Left lung (tissue), 10 donors: Measurements from ENCODE around the gene ABHD12B. TPM values are rescaled to one million over a fixed set of nuclear protein-coding genes. Genes with fewer than 3 reads are reported as not detected.

Experiments
- ATAC-seq: fragments of 200-7000 bp; cut with Tn5 transposase; one replicate; pipeline ENCODE4 v1.9.1; 2020; ENCODE audit warnings: moderate library complexity
- DNase-seq, 4 donors: peaks; one replicate each; pipeline ENCODE4 v3.0.0-alpha.2; 2013 to 2020
- H3K27ac ChIP-seq, 2 donors: fragments of 200-600 bp; sonication (generic) in 1 of 2; one replicate each; pipeline versions ENCODE4 v1.5.0 to v1.8.0; 2020 to 2021
- H3K27me3 ChIP-seq, 2 donors: fragments of 200-600 bp; sonication (generic) in 1 of 2; one replicate each; pipeline versions ENCODE4 v1.5.0 to v1.8.0; 2020 to 2021
- H3K36me3 ChIP-seq, 2 donors: fragments of 200-600 bp; sonication (generic) in 1 of 2; one replicate each; pipeline versions ENCODE4 v1.5.0 to v1.8.0; 2020 to 2021
- H3K4me1 ChIP-seq, 2 donors: fragments of 200-600 bp; one replicate each; pipeline ENCODE4 v1.8.0; 2021
- H3K4me3 ChIP-seq, 2 donors: fragments of 200-600 bp; sonication (generic) in 1 of 2; one replicate each; pipeline versions ENCODE4 v1.5.0 to v1.8.0; 2020 to 2021; ENCODE audit warnings: mild to moderate bottlenecking in 1 of 2
- H3K9me3 ChIP-seq, 2 donors: fragments of 200-600 bp; sonication (generic) in 1 of 2; one replicate each; pipeline versions ENCODE4 v1.5.0 to v1.8.0; 2020 to 2021
- CTCF ChIP-seq, 2 donors: fragments of 200-600 bp; sonication (generic) in 1 of 2; IDR thresholded peaks; one replicate each; pipeline versions ENCODE4 v1.5.0 to v1.8.0; 2021; ENCODE audit warnings: antibody characterized with exemption in 2 of 2
- intact Hi-C, 2 donors: fragments of 100-400 bp; cut with DNase I; formaldehyde crosslinking; loops; one replicate each; pipeline versions ENCODE4 v1.11.2 to v1.14.2; 2022
- polyA plus RNA-seq, 6 donors: library from polyadenylated mRNA; unstranded; fragments of 120-200 nt; gene quantifications; one replicate each; pipeline ENCODE4 v1.2.1, GENCODE V29; 2013; ENCODE audit not compliant: insufficient read length in 6 of 6
- total RNA-seq, 2 donors: library from RNA; stranded (reverse); fragmentation: NEBNext Ultra II Directional; extraction: Animal tissue kit (Norgen Biotek cat#: 25700); gene quantifications; one replicate each; pipeline ENCODE4 v1.2.1, GENCODE V29; 2021
- donor health status: DM: no; HTN: yes; CAD: no.
- donor health status: DM: no; HTN: no; CAD: no.

The ABHD12B gene
- total and polyA plus RNA-seq, 8 donors, result 0.68 to 1.4 (median 1.0) TPM; not detected in 2

- Histone ChIP-seq H3K27me3 (no peaks in the 10 kb centered on the region), H3K4me1 (peaks cover 0 to 36% of the 10 kb centered on the region in 2 donors), H3K9me3 (no peaks in the 10 kb centered on the region), H3K27ac (peak overlapping the region in 1 of 2 donors; percentile 80), H3K4me3 (no peak overlapping the region), H3K36me3 (peaks cover 0 to 29% of the 10 kb centered on the region in 2 donors)
- peak; percentile 83 for ATAC-seq
- TF ChIP-seq CTCF (IDR thresholded peaks at IDR 0.05), result no peak
- DNase-seq, result peak in 1 of 4 donors; percentile 52
- intact Hi-C loops, result no loop called here
Observed at GRCh38 chr14:50928002-50928635, 56.3 kb downstream of the ABHD12B start.

GRCh38 chr14:50929506-50929905, 57.7 kb downstream of the ABHD12B start:
- Histone ChIP-seq H3K4me1 (peaks cover 0 to 36% of the 10 kb centered on the region in 2 donors), H3K27ac (no peak overlapping the region), H3K36me3 (peaks cover 0 to 21% of the 10 kb centered on the region in 2 donors), H3K27me3 (no peaks in the 10 kb centered on the region), H3K9me3 (no peaks in the 10 kb centered on the region), H3K4me3 (no peak overlapping the region)
- intact Hi-C loops, result no loop called here
- DNase-seq, result no peak
- TF ChIP-seq CTCF (IDR thresholded peaks at IDR 0.05), result no peak
- ATAC-seq, result no peak

- no peak overlapping the region for H3K27ac ChIP-seq
- no peak for TF ChIP-seq CTCF (IDR thresholded peaks at IDR 0.05)
- intact Hi-C loops, result no loop called here
Observed at GRCh38 chr14:50931559-50931958, 59.7 kb downstream of the ABHD12B start.

GRCh38 chr14:50932156-50932555, 60.3 kb downstream of the ABHD12B start:
- intact Hi-C loops, result no loop called here
- Histone ChIP-seq H3K27me3 (no peaks in the 10 kb centered on the region), H3K36me3 (peaks cover 0 to 29% of the 10 kb centered on the region in 2 donors), H3K4me3 (no peak overlapping the region), H3K9me3 (no peaks in the 10 kb centered on the region), H3K4me1 (peaks cover 0 to 30% of the 10 kb centered on the region in 2 donors), H3K27ac (peak overlapping the region in 1 of 2 donors; percentile 14)
- TF ChIP-seq CTCF (IDR thresholded peaks at IDR 0.05), result no peak
- ATAC-seq, result no peak
- DNase-seq, result no peak

More at GRCh38 chr14:50931559-50931958, 59.7 kb downstream of the ABHD12B start:
- DNase-seq (no peak), ATAC-seq (no peak)
- H3K4me1 ChIP-seq, result peaks cover 0 to 25% of the 10 kb centered on the region in 2 donors
- no peaks in the 10 kb centered on the region for H3K9me3 ChIP-seq
- H3K4me3 ChIP-seq, result no peak overlapping the region
- peaks cover 0 to 29% of the 10 kb centered on the region in 2 donors for H3K36me3 ChIP-seq
- no peaks in the 10 kb centered on the region for H3K27me3 ChIP-seq

- ATAC-seq (no peak), DNase-seq (no peak)
- peaks cover 0 to 29% of the 10 kb centered on the region in 2 donors for H3K36me3 ChIP-seq
- no peak for TF ChIP-seq CTCF (IDR thresholded peaks at IDR 0.05)
- intact Hi-C loops, result no loop called here
- H3K9me3 ChIP-seq, result no peaks in the 10 kb centered on the region
- H3K4me1 ChIP-seq, result peaks cover 0 to 30% of the 10 kb centered on the region in 2 donors
- no peaks in the 10 kb centered on the region for H3K27me3 ChIP-seq
- H3K27ac ChIP-seq, result peak overlapping the region in 1 of 2 donors; percentile 14
- H3K4me3 ChIP-seq, result no peak overlapping the region
Observed at GRCh38 chr14:50932592-50933495, 61.0 kb downstream of the ABHD12B start.
